Progenitor cell of endocrine pancreas (in vitro differentiated cells): ENCODE results near the gene GLI1. TPM values are rescaled to one million over a fixed set of nuclear protein-coding genes. Genes with fewer than 3 reads are reported as not detected.

Experiments used
- DNase-seq: peaks from one replicate; pipeline ENCODE4 v3.0.0; 2021; ENCODE audit warnings: low spot score; ENCODE audit not compliant: unreplicated experiment
- H3K27ac Mint-ChIP-seq: 2 replicates; pipeline ENCODE4 v1.8.0; 2021; ENCODE audit warnings: mild to moderate bottlenecking, moderate library complexity, mixed read lengths
- H3K27me3 Mint-ChIP-seq: 2 replicates; pipeline ENCODE4 v1.8.0; 2021; ENCODE audit warnings: mixed read lengths
- H3K36me3 Mint-ChIP-seq: 2 replicates; pipeline ENCODE4 v1.8.0; 2022; ENCODE audit warnings: mixed read lengths; ENCODE audit not compliant: insufficient read depth
- H3K4me1 Mint-ChIP-seq: 2 replicates; pipeline ENCODE4 v1.8.0; 2021; ENCODE audit warnings: low read depth, mixed read lengths
- H3K4me3 Mint-ChIP-seq: 2 replicates; pipeline ENCODE4 v1.8.0; 2021; ENCODE audit warnings: low read depth, mild to moderate bottlenecking, moderate library complexity, mixed read lengths
- H3K9me3 Mint-ChIP-seq: 2 replicates; pipeline ENCODE4 v1.8.0; 2021; ENCODE audit warnings: low read depth, mixed read lengths
- CTCF ChIP-seq: fragments of 200-600 bp; sonication (generic); IDR thresholded peaks from one replicate; pipeline ENCODE4 v1.5.0; 2021; ENCODE audit warnings: antibody characterized with exemption, mild to moderate bottlenecking; ENCODE audit not compliant: unreplicated experiment
- total RNA-seq: library from RNA; stranded (reverse); gene quantifications from 2 replicates; pipeline ENCODE4 v1.2.1, GENCODE V29; 2021

Gene GLI1
- total RNA-seq, 1 donor from 2014 or later, result 0.91 TPM

DNA sequence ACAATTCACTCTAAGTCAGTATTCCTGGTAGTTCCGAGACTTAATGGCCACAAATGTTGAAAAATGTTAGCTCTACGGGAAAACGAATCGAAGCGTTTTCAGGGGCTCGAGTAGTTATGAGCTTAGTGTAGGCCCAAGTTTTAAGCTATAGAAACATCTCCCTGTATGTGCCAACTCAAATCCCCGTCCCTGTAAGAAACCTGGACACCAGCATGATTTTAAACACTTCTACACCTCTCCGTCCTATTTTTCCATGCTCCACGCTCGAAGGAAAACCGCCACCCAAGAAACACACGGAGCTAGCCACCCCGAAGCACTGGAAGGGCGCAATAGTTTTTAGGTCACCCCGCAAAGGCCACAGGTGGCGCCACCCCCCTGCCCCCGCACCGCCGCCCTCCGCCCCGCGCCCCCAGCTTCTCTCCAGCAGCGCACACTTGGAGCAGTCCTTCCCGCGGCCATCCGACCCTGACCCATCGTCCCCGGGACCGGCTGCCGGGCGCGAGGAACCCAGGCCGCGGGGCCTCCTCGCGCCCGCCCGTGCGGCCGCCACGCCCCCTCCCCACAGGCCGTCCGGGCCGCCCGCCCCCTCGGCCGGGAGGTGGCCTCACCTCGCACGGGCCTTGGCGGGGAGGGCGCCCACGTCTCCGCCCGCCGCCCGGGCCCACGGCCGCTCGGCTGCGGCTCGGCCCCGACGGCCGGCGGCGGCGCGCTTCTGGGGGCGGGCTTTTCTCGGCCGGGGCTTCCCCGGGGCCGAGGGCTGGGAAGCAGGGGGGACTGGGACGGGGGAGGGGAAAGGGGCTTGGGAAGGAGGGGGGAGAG, 29.3 kb upstream of the GLI1 start:
- peaks cover 2% of the 10 kb centered on the region for H3K36me3 Mint-ChIP-seq
- DNase-seq, result peak; percentile 49
- TF ChIP-seq CTCF, result peak; percentile 41
- peak overlapping the region; percentile 98 for H3K27ac Mint-ChIP-seq
- H3K9me3 Mint-ChIP-seq, result no peaks in the 10 kb centered on the region
- H3K4me3 Mint-ChIP-seq, result peak overlapping the region; percentile 95
- peaks cover 25% of the 10 kb centered on the region for H3K4me1 Mint-ChIP-seq
- H3K27me3 Mint-ChIP-seq, result peaks cover 1% of the 10 kb centered on the region

- TF ChIP-seq CTCF, result no peak
- DNase-seq, result peak; percentile 90
- Mint-ChIP-seq H3K4me3 (peak within 1 kb of the TSS; percentile 95), H3K4me1 (peaks cover 27% of the 10 kb centered on the region), H3K27me3 (peaks cover 3% of the 10 kb centered on the region), H3K9me3 (no peaks in the 10 kb centered on the region), H3K27ac (peak within 1 kb of the TSS; percentile 98), H3K36me3 (no peaks in the 10 kb centered on the region)
Observed at GRCh38 chr12:57430931-57431566, 28.5 kb upstream of the GLI1 start, which contains the start of gene R3HDM2. TSS of gene R3HDM2 (minus strand) at chr12:57431043. CDS start at chr12:57310428, 120,615 bp downstream.

DNA sequence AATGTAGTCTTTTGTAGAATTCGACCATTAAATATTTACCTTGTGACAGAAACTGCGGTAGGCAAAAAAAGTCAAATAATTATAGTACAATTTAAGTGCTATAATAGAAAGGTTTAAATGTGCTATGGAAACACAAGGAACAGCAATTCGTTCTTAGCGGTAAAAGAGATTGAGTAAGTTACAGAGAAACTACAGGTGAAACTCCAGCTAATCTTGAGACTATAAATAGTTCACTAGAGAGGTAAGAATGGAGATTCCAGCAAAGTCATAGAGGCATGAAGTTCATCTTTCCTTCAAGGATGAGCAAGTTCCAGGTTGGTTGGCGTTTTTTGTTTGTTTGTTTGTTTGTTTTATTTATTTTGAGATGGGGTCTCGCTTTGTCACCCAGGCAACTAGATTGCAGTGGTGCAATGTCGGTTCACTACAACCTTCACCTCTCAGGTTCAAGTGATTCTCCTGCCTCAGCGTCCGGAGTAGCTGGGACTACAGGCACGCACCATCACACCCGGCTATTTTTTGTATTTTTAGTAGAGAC, 27.9 kb upstream of the GLI1 start:
- Mint-ChIP-seq H3K9me3 (no peaks in the 10 kb centered on the region), H3K4me3 (peak overlapping the region; percentile 87), H3K27ac (peak overlapping the region; percentile 98), H3K36me3 (no peaks in the 10 kb centered on the region), H3K27me3 (peaks cover 3% of the 10 kb centered on the region), H3K4me1 (peaks cover 27% of the 10 kb centered on the region)
- TF ChIP-seq CTCF, result no peak
- DNase-seq, result no peak

DNA sequence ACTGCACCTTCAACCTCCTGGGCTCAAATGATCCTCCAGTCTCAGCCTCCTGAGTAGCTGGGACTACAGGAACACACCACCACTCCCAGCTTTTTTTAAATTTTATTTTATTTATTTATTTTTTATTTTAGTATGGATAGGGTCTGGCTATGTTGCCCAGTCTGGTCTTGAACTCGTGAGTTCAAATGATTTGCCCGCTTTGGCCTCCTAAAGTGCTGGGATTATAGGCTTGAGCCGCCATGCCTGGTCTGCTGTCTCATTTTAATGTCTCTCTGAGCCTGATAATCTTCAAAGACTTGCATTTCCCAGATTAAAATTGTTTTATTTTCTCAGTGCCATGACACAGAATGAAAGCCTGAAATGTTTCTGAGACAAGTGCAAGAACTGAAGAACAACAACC, 26.2 kb upstream of the GLI1 start:
- TF ChIP-seq CTCF, result no peak
- Mint-ChIP-seq H3K9me3 (no peaks in the 10 kb centered on the region), H3K27ac (no peak overlapping the region), H3K36me3 (no peaks in the 10 kb centered on the region), H3K4me1 (peaks cover 27% of the 10 kb centered on the region), H3K27me3 (peaks cover 3% of the 10 kb centered on the region), H3K4me3 (no peak overlapping the region)
- DNase-seq, result no peak

DNA sequence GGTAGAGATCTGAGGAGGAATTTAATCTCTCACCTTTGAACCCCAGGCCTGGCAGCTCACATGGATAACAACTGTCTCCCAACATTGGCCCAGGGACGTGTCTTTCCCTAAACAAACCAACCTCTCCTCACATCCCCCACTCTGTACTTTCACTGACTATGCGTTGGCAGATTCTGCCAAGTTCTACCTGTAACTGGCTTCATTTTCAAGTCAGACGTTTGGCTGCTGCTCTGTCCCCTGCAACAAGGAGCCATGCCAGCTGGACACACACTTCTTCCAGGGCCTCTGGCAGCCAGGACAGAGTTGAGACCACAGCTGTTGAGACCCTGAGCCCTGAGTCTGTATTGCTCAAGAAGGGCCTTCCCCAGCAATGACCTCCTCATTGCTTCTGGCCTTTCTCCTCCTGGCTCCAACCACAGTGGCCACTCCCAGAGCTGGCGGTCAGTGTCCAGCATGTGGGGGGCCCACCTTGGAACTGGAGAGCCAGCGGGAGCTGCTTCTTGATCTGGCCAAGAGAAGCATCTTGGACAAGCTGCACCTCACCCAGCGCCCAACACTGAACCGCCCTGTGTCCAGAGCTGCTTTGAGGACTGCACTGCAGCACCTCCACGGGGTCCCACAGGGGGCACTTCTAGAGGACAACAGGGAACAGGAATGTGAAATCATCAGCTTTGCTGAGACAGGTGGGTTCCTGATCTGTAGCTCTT, 24.9 kb upstream of the GLI1 start, which contains the start of gene INHBC:
INHBC (plus strand) TSS at position 268 of the 707 bp plus-strand sequence; CDS start at position 371, 103 bp downstream.
- H3K36me3 Mint-ChIP-seq, result no peaks in the 10 kb centered on the region
- peak within 1 kb of the TSS; percentile 10 for H3K27ac Mint-ChIP-seq
- peaks cover 23% of the 10 kb centered on the region for H3K4me1 Mint-ChIP-seq
- H3K9me3 Mint-ChIP-seq, result no peaks in the 10 kb centered on the region
- no peak for DNase-seq
- TF ChIP-seq CTCF, result no peak
- peaks cover 3% of the 10 kb centered on the region for H3K27me3 Mint-ChIP-seq
- no peak within 1 kb of the TSS for H3K4me3 Mint-ChIP-seq
